ENCODE data around the gene VPS13C.

Gene VPS13C

GRCh38 chr15:61938249-61938648 is 122.0 kb downstream of the VPS13C start:
- no peak for DNase-seq (ENCODE audit: extremely low read depth, insufficient read length)
- no peaks in the 10 kb centered on the region; the same call in none of the 2 replicates for H3K36me3 ChIP-seq (ENCODE audit: control insufficient read depth, insufficient read depth, low read length)
- no peak for TF ChIP-seq CTCF (IDR thresholded peaks at IDR 0.05; ENCODE audit: insufficient read depth, low read length, poor library complexity, severe bottlenecking)
- no peaks in the 10 kb centered on the region for H3K27me3 ChIP-seq (replicated peaks; ENCODE audit: control insufficient read depth, insufficient read depth, low read length)
- no peak overlapping the region for H3K4me3 ChIP-seq (replicated peaks; ENCODE audit: low read depth, low read length)

GRCh38 chr15:61936528-61937195 is 123.6 kb downstream of the VPS13C start:
- Histone ChIP-seq H3K36me3 (ENCODE audit: control insufficient read depth, insufficient read depth, low read length) (no peaks in the 10 kb centered on the region; the same call in none of the 2 replicates), H3K27me3 (replicated peaks; ENCODE audit: control insufficient read depth, insufficient read depth, low read length) (no peaks in the 10 kb centered on the region), H3K4me3 (replicated peaks; ENCODE audit: low read depth, low read length) (no peak overlapping the region)
- DNase-seq (ENCODE audit: extremely low read depth, insufficient read length) = no peak
- no peak for TF ChIP-seq CTCF (IDR thresholded peaks at IDR 0.05; ENCODE audit: insufficient read depth, low read length, poor library complexity, severe bottlenecking)

- TF ChIP-seq CTCF (IDR thresholded peaks at IDR 0.05; ENCODE audit: insufficient read depth, low read length, poor library complexity, severe bottlenecking) = no peak
- Histone ChIP-seq H3K36me3 (ENCODE audit: control insufficient read depth, insufficient read depth, low read length) (no peaks in the 10 kb centered on the region; the same call in none of the 2 replicates), H3K27me3 (replicated peaks; ENCODE audit: control insufficient read depth, insufficient read depth, low read length) (no peaks in the 10 kb centered on the region), H3K4me3 (replicated peaks; ENCODE audit: low read depth, low read length) (no peak overlapping the region)
- DNase-seq (ENCODE audit: extremely low read depth, insufficient read length) = no peak
These were observed 124.8 kb downstream of the VPS13C start for GRCh38 chr15:61935493-61935892.

GRCh38 chr15:61929452-61929851 is 130.8 kb downstream of the VPS13C start:
- no peak for TF ChIP-seq CTCF (IDR thresholded peaks at IDR 0.05; ENCODE audit: insufficient read depth, low read length, poor library complexity, severe bottlenecking)
- DNase-seq (ENCODE audit: extremely low read depth, insufficient read length) = no peak
- H3K27me3 ChIP-seq (replicated peaks; ENCODE audit: control insufficient read depth, insufficient read depth, low read length) = no peaks in the 10 kb centered on the region
- H3K36me3 ChIP-seq (ENCODE audit: control insufficient read depth, insufficient read depth, low read length) = peaks cover 3% of the 10 kb centered on the region
- H3K4me3 ChIP-seq (replicated peaks; ENCODE audit: low read depth, low read length) = no peak overlapping the region

- DNase-seq (ENCODE audit: extremely low read depth, insufficient read length) = no peak
- H3K27me3 ChIP-seq (replicated peaks; ENCODE audit: control insufficient read depth, insufficient read depth, low read length) = no peaks in the 10 kb centered on the region
- TF ChIP-seq CTCF (IDR thresholded peaks at IDR 0.05; ENCODE audit: insufficient read depth, low read length, poor library complexity, severe bottlenecking) = no peak
- H3K4me3 ChIP-seq (replicated peaks; ENCODE audit: low read depth, low read length) = no peak overlapping the region
- peaks cover 5% of the 10 kb centered on the region for H3K36me3 ChIP-seq (ENCODE audit: control insufficient read depth, insufficient read depth, low read length)
These were observed 137.1 kb downstream of the VPS13C start for GRCh38 chr15:61923173-61923572.

GRCh38 chr15:61921093-61921492 is 139.2 kb downstream of the VPS13C start:
- H3K36me3 ChIP-seq (ENCODE audit: control insufficient read depth, insufficient read depth, low read length) = peaks cover 5% of the 10 kb centered on the region
- TF ChIP-seq CTCF (IDR thresholded peaks at IDR 0.05; ENCODE audit: insufficient read depth, low read length, poor library complexity, severe bottlenecking) = no peak
- no peak overlapping the region for H3K4me3 ChIP-seq (replicated peaks; ENCODE audit: low read depth, low read length)
- no peak for DNase-seq (ENCODE audit: extremely low read depth, insufficient read length)
- no peaks in the 10 kb centered on the region for H3K27me3 ChIP-seq (replicated peaks; ENCODE audit: control insufficient read depth, insufficient read depth, low read length)
